SIG-M5 (cell line): ENCODE measurements around the gene COMMD10.
"Not testable (repeated sequence)": the region's sequence is repeated elsewhere in the genome, so short reads cannot be mapped to it uniquely, and the experiment has no call there.

Experiments
- DNase-seq: peaks from one replicate; lab custom pipeline; 2025; lab: John Stamatoyannopoulos, UW

The COMMD10 gene

GRCh38 chr5:116084871-116085715, at the start of gene COMMD10:
TSS of gene COMMD10 (plus strand) at chr5:116085025.
- DNase-seq = peak; percentile 51

- DNase-seq = no peak
Measured at GRCh38 chr5:116035123-116035522, 49.7 kb upstream of the COMMD10 start.

GRCh38 chr5:116037236-116037822, 47.5 kb upstream of the COMMD10 start:
- DNase-seq = no peak

- DNase-seq = no peak
Measured at GRCh38 chr5:116038817-116039216, 46.0 kb upstream of the COMMD10 start.

- no peak for DNase-seq
Measured at GRCh38 chr5:116042375-116042774, 42.5 kb upstream of the COMMD10 start.

- DNase-seq = no peak
Measured at GRCh38 chr5:116044073-116044472, 40.8 kb upstream of the COMMD10 start.

- DNase-seq = no peak
Measured at GRCh38 chr5:116045821-116046220, 39.0 kb upstream of the COMMD10 start.

- no peak for DNase-seq
Measured at GRCh38 chr5:116046261-116046660, 38.6 kb upstream of the COMMD10 start.

- no peak for DNase-seq
Measured at GRCh38 chr5:116046823-116047222, 38.0 kb upstream of the COMMD10 start.

- no peak for DNase-seq
Measured at GRCh38 chr5:116058346-116058936, 26.4 kb upstream of the COMMD10 start.

- no peak for DNase-seq
Measured at GRCh38 chr5:116062352-116062751, 22.5 kb upstream of the COMMD10 start.

GRCh38 chr5:116063950-116064349, 20.9 kb upstream of the COMMD10 start:
- no peak for DNase-seq

- no peak for DNase-seq
Measured at GRCh38 chr5:116068028-116068632, 16.7 kb upstream of the COMMD10 start.

- no peak for DNase-seq
Measured at GRCh38 chr5:116071211-116071610, 13.6 kb upstream of the COMMD10 start.

- DNase-seq = no peak
Measured at GRCh38 chr5:116075191-116075831, 9.5 kb upstream of the COMMD10 start.

- DNase-seq = peak; percentile 31
Measured at GRCh38 chr5:116076496-116076895, 8.3 kb upstream of the COMMD10 start.

- no peak for DNase-seq
Measured at GRCh38 chr5:116078199-116078598, 6.6 kb upstream of the COMMD10 start.

GRCh38 chr5:116084287-116084691, 536 bp upstream of the COMMD10 start:
- DNase-seq = no peak

- DNase-seq = not testable (repeated sequence)
Measured at GRCh38 chr5:116086309-116086708, 1.5 kb downstream of the COMMD10 start.

- no peak for DNase-seq
Measured at GRCh38 chr5:116088062-116088461, 3.2 kb downstream of the COMMD10 start.

- DNase-seq = no peak
Measured at GRCh38 chr5:116090302-116090701, 5.5 kb downstream of the COMMD10 start.

GRCh38 chr5:116091416-116091815, 6.6 kb downstream of the COMMD10 start:
- DNase-seq = no peak
